Nephron progenitor cell (in vitro differentiated cells): ENCODE results near the gene BTBD9.

Experiments used
- DNase-seq: peaks from one replicate; pipeline ENCODE4 v3.0.0; 2021
- H3K27ac Mint-ChIP-seq: 2 replicates; pipeline ENCODE4 v1.8.0; 2021; ENCODE audit warnings: mild to moderate bottlenecking, moderate library complexity, mixed read lengths
- H3K27me3 Mint-ChIP-seq: 2 replicates; pipeline ENCODE4 v1.8.0; 2021; ENCODE audit warnings: mild to moderate bottlenecking, low read depth, mixed read lengths; ENCODE audit not compliant: poor library complexity
- H3K36me3 Mint-ChIP-seq: 2 replicates; pipeline ENCODE4 v1.8.0; 2021; ENCODE audit warnings: low read depth, mixed read lengths
- H3K4me1 Mint-ChIP-seq: 2 replicates; pipeline ENCODE4 v1.8.0; 2021; ENCODE audit warnings: mixed read lengths
- H3K4me3 Mint-ChIP-seq: 2 replicates; pipeline ENCODE4 v1.8.0; 2021; ENCODE audit warnings: mild to moderate bottlenecking, moderate library complexity, mixed read lengths
- H3K9me3 Mint-ChIP-seq: 2 replicates; pipeline ENCODE4 v1.8.0; 2021; ENCODE audit warnings: mild to moderate bottlenecking, moderate library complexity, mixed read lengths
- CTCF ChIP-seq: fragments of 200-600 bp; sonication (generic); IDR thresholded peaks from 2 replicates; pipeline ENCODE4 v1.5.0; 2021; ENCODE audit warnings: antibody characterized with exemption

BTBD9 gene

GRCh38 chr6:38445925-38446324 is 193.8 kb downstream of the BTBD9 start:
- Mint-ChIP-seq H3K9me3 (peaks cover 14% of the 10 kb centered on the region), H3K4me1 (no peaks in the 10 kb centered on the region), H3K27me3 (peaks cover 2% of the 10 kb centered on the region), H3K27ac (no peak overlapping the region), H3K36me3 (no peaks in the 10 kb centered on the region), H3K4me3 (no peak overlapping the region)
- no peak for DNase-seq
- no peak for TF ChIP-seq CTCF

DNA sequence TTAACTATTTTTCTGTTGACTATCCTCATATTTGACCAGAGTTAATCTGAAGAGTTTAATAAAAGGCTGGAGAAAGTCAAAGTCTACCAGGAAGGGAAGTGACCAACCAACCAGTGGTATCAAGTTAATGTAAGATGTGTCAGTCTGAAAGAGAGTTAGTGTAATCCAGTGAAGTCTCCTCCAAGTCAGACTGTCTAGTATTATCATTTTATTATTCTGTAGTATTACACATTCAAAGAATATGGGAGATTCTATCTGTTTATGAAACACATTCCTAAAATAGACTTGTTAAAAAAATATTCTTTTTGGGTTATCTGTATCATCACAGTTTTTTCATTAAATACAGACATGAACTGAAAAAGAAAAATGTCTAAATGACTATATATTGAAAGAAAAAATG is 194.4 kb downstream of the BTBD9 start:
- H3K27me3 Mint-ChIP-seq, result peaks cover 2% of the 10 kb centered on the region
- peaks cover 14% of the 10 kb centered on the region for H3K9me3 Mint-ChIP-seq
- H3K27ac Mint-ChIP-seq, result no peak overlapping the region
- H3K4me3 Mint-ChIP-seq, result no peak overlapping the region
- no peaks in the 10 kb centered on the region for H3K4me1 Mint-ChIP-seq
- TF ChIP-seq CTCF, result no peak
- DNase-seq, result no peak
- no peaks in the 10 kb centered on the region for H3K36me3 Mint-ChIP-seq

DNA sequence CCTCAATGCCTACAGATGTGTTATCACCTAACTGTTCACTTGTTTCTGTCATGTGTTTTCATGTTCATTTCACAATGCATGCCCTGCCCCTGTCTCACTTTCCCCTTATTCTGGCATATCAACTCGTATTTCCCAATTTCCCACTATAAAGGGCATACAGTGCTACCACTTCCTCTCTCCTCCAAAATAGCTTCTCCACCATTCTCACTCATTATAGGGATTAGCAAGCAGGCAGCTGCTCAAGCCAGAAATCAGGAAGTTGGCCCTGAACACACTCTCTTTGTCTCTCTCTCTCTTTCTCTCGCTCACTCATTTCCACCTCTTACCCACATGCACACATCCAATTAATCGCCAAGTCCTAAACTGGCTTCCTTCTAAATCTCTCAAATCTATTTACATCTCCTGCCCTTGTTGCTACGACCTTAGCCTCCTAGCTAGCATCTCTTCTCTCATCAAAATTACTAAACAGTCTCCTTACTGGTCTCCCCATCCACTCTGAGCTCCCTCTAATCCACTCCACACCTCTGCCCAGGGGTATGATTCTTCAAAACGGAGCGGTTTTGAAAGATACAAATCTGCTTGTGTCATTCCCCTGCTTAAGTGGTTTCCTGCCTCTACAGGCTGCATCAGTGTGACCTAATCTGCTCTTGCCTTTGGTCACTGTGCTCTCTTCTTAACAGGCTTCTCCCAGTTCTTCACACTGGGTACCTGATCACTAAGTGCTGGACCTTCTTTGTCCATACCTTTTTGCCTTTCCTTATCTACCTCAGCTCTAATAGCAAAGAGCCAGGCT is 196.2 kb downstream of the BTBD9 start:
- peaks cover 2% of the 10 kb centered on the region for H3K27me3 Mint-ChIP-seq
- DNase-seq, result no peak
- TF ChIP-seq CTCF, result no peak
- no peaks in the 10 kb centered on the region for H3K9me3 Mint-ChIP-seq
- no peak overlapping the region for H3K27ac Mint-ChIP-seq
- no peak overlapping the region for H3K4me3 Mint-ChIP-seq
- H3K4me1 Mint-ChIP-seq, result peaks cover 6% of the 10 kb centered on the region
- no peaks in the 10 kb centered on the region for H3K36me3 Mint-ChIP-seq

- H3K27me3 Mint-ChIP-seq, result peaks cover 2% of the 10 kb centered on the region
- no peak for DNase-seq
- H3K4me1 Mint-ChIP-seq, result peaks cover 6% of the 10 kb centered on the region
- peaks cover 1% of the 10 kb centered on the region for H3K36me3 Mint-ChIP-seq
- no peaks in the 10 kb centered on the region for H3K9me3 Mint-ChIP-seq
- no peak for TF ChIP-seq CTCF
- no peak overlapping the region for H3K27ac Mint-ChIP-seq
- H3K4me3 Mint-ChIP-seq, result no peak overlapping the region
Measured at GRCh38 chr6:38438097-38438496, 201.6 kb downstream of the BTBD9 start.

DNA sequence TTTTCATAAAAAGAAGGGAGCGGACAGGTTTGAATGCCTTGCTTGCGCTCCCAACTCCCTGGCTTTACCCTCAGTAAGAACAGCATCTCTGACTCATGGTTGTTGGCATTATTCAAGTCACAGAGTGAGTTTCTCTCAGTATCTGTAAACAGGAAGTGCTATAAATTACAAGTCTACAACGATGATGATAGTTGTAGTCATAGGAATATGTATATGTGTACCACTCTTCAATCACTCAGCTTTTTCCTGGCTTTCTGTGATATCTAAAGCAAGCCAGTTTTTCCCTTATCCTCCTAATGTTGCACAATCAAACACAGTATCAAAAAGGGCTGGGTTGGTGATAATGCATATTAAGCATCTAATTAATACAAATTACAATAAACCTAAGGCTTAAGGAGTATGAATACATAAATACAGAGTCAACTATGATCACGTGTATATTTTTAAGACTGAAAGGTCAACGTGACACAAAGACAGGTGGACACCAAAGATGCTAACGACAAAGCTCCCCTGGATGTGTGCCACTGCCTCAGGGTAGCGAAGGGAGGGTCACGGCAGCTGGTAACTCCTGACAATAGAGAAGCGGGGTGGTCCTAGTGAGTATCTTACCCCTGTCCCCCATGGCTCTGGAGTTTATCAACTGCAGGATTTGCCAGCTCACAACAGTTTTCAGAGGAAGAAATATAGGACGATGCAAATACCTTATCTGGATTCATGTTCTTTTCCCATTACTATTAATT is 202.8 kb downstream of the BTBD9 start:
- Mint-ChIP-seq H3K4me1 (peaks cover 6% of the 10 kb centered on the region), H3K27ac (no peak overlapping the region), H3K36me3 (peaks cover 4% of the 10 kb centered on the region), H3K4me3 (no peak overlapping the region), H3K27me3 (peaks cover 2% of the 10 kb centered on the region), H3K9me3 (peaks cover 7% of the 10 kb centered on the region)
- no peak for TF ChIP-seq CTCF
- DNase-seq, result no peak
